C1 segment of cervical spinal cord (tissue), 14 donors: ENCODE data around the gene FUOM.
A peak's percentile ranks its signal among the peaks of the same experiment; 100 is the strongest.
"Not testable (repeated sequence)": the region's sequence is repeated elsewhere in the genome, so short reads cannot be mapped to it uniquely, and the experiment has no call there.

Experiments used
- DNase-seq, 14 donors: peaks; one replicate each; lab custom pipeline; 2025; lab: John Stamatoyannopoulos, UW

FUOM gene

GRCh38 chr10:133334503-133335245 is 23.1 kb downstream of the FUOM start:
- DNase-seq = peak in 1 of 14 donors; percentile 43

GRCh38 chr10:133332936-133333699 is 24.7 kb downstream of the FUOM start:
- DNase-seq = no peak

GRCh38 chr10:133329491-133330202 is 28.2 kb downstream of the FUOM start:
- peak in 12 of 14 donors; percentile 15 to 80 (median 70) for DNase-seq

GRCh38 chr10:133328358-133329343 is 29.2 kb downstream of the FUOM start:
- DNase-seq = no peak

GRCh38 chr10:133327651-133328357 is 30.0 kb downstream of the FUOM start:
- DNase-seq = peak in 1 of 14 donors; percentile 39

- no peak for DNase-seq
Observed at GRCh38 chr10:133326745-133327650, 30.8 kb downstream of the FUOM start.

GRCh38 chr10:133326223-133326551 is 31.6 kb downstream of the FUOM start:
- peak in 1 of 14 donors; percentile 27 for DNase-seq

- DNase-seq = no peak
Observed at GRCh38 chr10:133325440-133326222, 32.2 kb downstream of the FUOM start.

GRCh38 chr10:133324857-133325260 is 33.0 kb downstream of the FUOM start:
- no peak for DNase-seq

GRCh38 chr10:133324198-133324792 is 33.5 kb downstream of the FUOM start:
- peak in 2 of 14 donors; percentile 21 to 22 for DNase-seq

- DNase-seq = not testable (repeated sequence)
Observed at GRCh38 chr10:133322064-133322709, 35.6 kb downstream of the FUOM start.

- not testable (repeated sequence) for DNase-seq
Observed at GRCh38 chr10:133320852-133321422, 36.9 kb downstream of the FUOM start.

- peak in 4 of 14 donors; percentile 24 to 42 (median 39) for DNase-seq
Observed at GRCh38 chr10:133318494-133319127, 39.2 kb downstream of the FUOM start.

GRCh38 chr10:133316732-133317131 is 41.1 kb downstream of the FUOM start:
- no peak for DNase-seq

GRCh38 chr10:133316266-133316665 is 41.6 kb downstream of the FUOM start:
- DNase-seq = no peak

- DNase-seq = no peak
Observed at GRCh38 chr10:133315847-133316246, 42.0 kb downstream of the FUOM start.

GRCh38 chr10:133314911-133315310 is 42.9 kb downstream of the FUOM start:
- DNase-seq = no peak
